BLaER1 (cell line): Measurements from ENCODE around the gene CD180.
"Not testable (repeated sequence)": the region's sequence is repeated elsewhere in the genome, so short reads cannot be mapped to it uniquely, and the experiment has no call there.

ENCODE experiments used
- H3K27ac ChIP-seq: shearing (Covaris generic); formaldehyde crosslinking; 2 replicates; pipeline ENCODE4 v1.8.1; 2022
- H3K27me3 ChIP-seq: shearing (Covaris generic); formaldehyde crosslinking; 2 replicates; pipeline ENCODE4 v1.8.1; 2022
- H3K36me3 ChIP-seq: shearing (Covaris generic); formaldehyde crosslinking; 2 replicates; pipeline ENCODE4 v1.8.1; 2022
- H3K4me1 ChIP-seq: shearing (Covaris generic); formaldehyde crosslinking; 2 replicates; pipeline ENCODE4 v1.8.1; 2022
- H3K4me2 ChIP-seq: shearing (Covaris generic); formaldehyde crosslinking; 2 replicates; pipeline ENCODE4 v1.8.1; 2022
- H3K4me3 ChIP-seq: shearing (Covaris generic); formaldehyde crosslinking; 2 replicates; pipeline ENCODE4 v1.8.1; 2022
- H3K9ac ChIP-seq: shearing (Covaris generic); formaldehyde crosslinking; 2 replicates; pipeline ENCODE4 v1.8.1; 2022
- H3K9me3 ChIP-seq: shearing (Covaris generic); formaldehyde crosslinking; 2 replicates; pipeline ENCODE4 v1.8.1; 2022
- H4K20me1 ChIP-seq: shearing (Covaris generic); formaldehyde crosslinking; 2 replicates; pipeline ENCODE4 v1.8.1; 2022
- Cebpa-rat ChIP-seq: shearing (Covaris generic); IDR thresholded peaks from 2 replicates; pipeline ENCODE4 v1.8.1; 2022

CD180 gene

GRCh38 chr5:67181648-67182221, 14.9 kb downstream of the CD180 start:
- H3K4me1 ChIP-seq: no peaks in the 10 kb centered on the region
- peaks cover 25% of the 10 kb centered on the region for H3K9me3 ChIP-seq
- H3K9ac ChIP-seq: no peak overlapping the region
- no peak overlapping the region for H3K4me3 ChIP-seq
- TF ChIP-seq Cebpa-rat: no peak
- no peaks in the 10 kb centered on the region for H3K27me3 ChIP-seq
- H3K4me2 ChIP-seq: no peak overlapping the region
- peaks cover 23% of the 10 kb centered on the region; the same call in 1 of the 2 replicates for H3K36me3 ChIP-seq
- no peak overlapping the region for H3K27ac ChIP-seq
- no peaks in the 10 kb centered on the region for H4K20me1 ChIP-seq

- no peaks in the 10 kb centered on the region for H3K27me3 ChIP-seq
- H3K27ac ChIP-seq: no peak overlapping the region
- H3K9me3 ChIP-seq: peaks cover 36% of the 10 kb centered on the region
- peaks cover 23% of the 10 kb centered on the region; the same call in 1 of the 2 replicates for H3K36me3 ChIP-seq
- H3K4me3 ChIP-seq: no peak overlapping the region
- no peak overlapping the region for H3K4me2 ChIP-seq
- no peak overlapping the region for H3K9ac ChIP-seq
- no peaks in the 10 kb centered on the region for H3K4me1 ChIP-seq
- no peak for TF ChIP-seq Cebpa-rat
- no peaks in the 10 kb centered on the region for H4K20me1 ChIP-seq
These were observed 16.8 kb downstream of the CD180 start for GRCh38 chr5:67179697-67180361.

GRCh38 chr5:67178966-67179365, 17.6 kb downstream of the CD180 start:
- no peak overlapping the region for H3K9ac ChIP-seq
- H3K36me3 ChIP-seq: peaks cover 20% of the 10 kb centered on the region; the same call in 1 of the 2 replicates
- no peak overlapping the region for H3K27ac ChIP-seq
- H3K4me1 ChIP-seq: no peaks in the 10 kb centered on the region
- H3K4me3 ChIP-seq: no peak overlapping the region
- H4K20me1 ChIP-seq: no peaks in the 10 kb centered on the region
- peaks cover 36% of the 10 kb centered on the region for H3K9me3 ChIP-seq
- no peak for TF ChIP-seq Cebpa-rat
- H3K27me3 ChIP-seq: no peaks in the 10 kb centered on the region
- no peak overlapping the region for H3K4me2 ChIP-seq

- peaks cover 11% of the 10 kb centered on the region; the same call in 1 of the 2 replicates for H3K36me3 ChIP-seq
- H3K4me2 ChIP-seq: no peak overlapping the region
- no peak overlapping the region for H3K9ac ChIP-seq
- H4K20me1 ChIP-seq: no peaks in the 10 kb centered on the region
- no peaks in the 10 kb centered on the region for H3K4me1 ChIP-seq
- no peak overlapping the region for H3K4me3 ChIP-seq
- TF ChIP-seq Cebpa-rat: no peak
- H3K9me3 ChIP-seq: peaks cover 36% of the 10 kb centered on the region
- no peak overlapping the region for H3K27ac ChIP-seq
- H3K27me3 ChIP-seq: no peaks in the 10 kb centered on the region
These were observed 18.5 kb downstream of the CD180 start for GRCh38 chr5:67178085-67178484.

- H3K4me3 ChIP-seq: no peak overlapping the region
- H3K27ac ChIP-seq: no peak overlapping the region
- H4K20me1 ChIP-seq: no peaks in the 10 kb centered on the region
- peaks cover 4% of the 10 kb centered on the region; the same call in 1 of the 2 replicates for H3K36me3 ChIP-seq
- H3K9ac ChIP-seq: no peak overlapping the region
- H3K4me1 ChIP-seq: no peaks in the 10 kb centered on the region
- no peak for TF ChIP-seq Cebpa-rat
- H3K27me3 ChIP-seq: no peaks in the 10 kb centered on the region
- no peak overlapping the region for H3K4me2 ChIP-seq
- peaks cover 36% of the 10 kb centered on the region for H3K9me3 ChIP-seq
These were observed 19.7 kb downstream of the CD180 start for GRCh38 chr5:67176936-67177335.

GRCh38 chr5:67173959-67174358, 22.6 kb downstream of the CD180 start:
- Histone ChIP-seq H3K27ac (no peak overlapping the region), H3K4me2 (no peak overlapping the region), H4K20me1 (no peaks in the 10 kb centered on the region), H3K9me3 (peaks cover 33% of the 10 kb centered on the region), H3K9ac (no peak overlapping the region), H3K4me1 (no peaks in the 10 kb centered on the region), H3K4me3 (no peak overlapping the region), H3K27me3 (no peaks in the 10 kb centered on the region), H3K36me3 (no peaks in the 10 kb centered on the region)
- no peak for TF ChIP-seq Cebpa-rat

- H3K27me3 ChIP-seq, H3K4me3 ChIP-seq, H3K4me1 ChIP-seq: not testable (repeated sequence)
These were observed 23.2 kb downstream of the CD180 start for GRCh38 chr5:67173351-67173750.

GRCh38 chr5:67170767-67171166, 25.8 kb downstream of the CD180 start:
- peaks cover 12% of the 10 kb centered on the region for H3K36me3 ChIP-seq
- H3K4me1 ChIP-seq: no peaks in the 10 kb centered on the region
- no peak overlapping the region for H3K9ac ChIP-seq
- no peaks in the 10 kb centered on the region for H3K27me3 ChIP-seq
- H3K4me2 ChIP-seq: no peak overlapping the region
- no peak overlapping the region for H3K27ac ChIP-seq
- H3K9me3 ChIP-seq: peaks cover 4% of the 10 kb centered on the region
- H4K20me1 ChIP-seq: no peaks in the 10 kb centered on the region
- TF ChIP-seq Cebpa-rat: no peak
- no peak overlapping the region for H3K4me3 ChIP-seq

More at GRCh38 chr5:67173351-67173750, 23.2 kb downstream of the CD180 start:
- not testable (repeated sequence) for H3K36me3 ChIP-seq, H3K9ac ChIP-seq, H3K4me2 ChIP-seq, H3K27ac ChIP-seq, H4K20me1 ChIP-seq
- peaks cover 27% of the 10 kb centered on the region for H3K9me3 ChIP-seq

GRCh38 chr5:67168069-67168468, 28.5 kb downstream of the CD180 start:
- no peaks in the 10 kb centered on the region for H3K4me1 ChIP-seq
- no peak overlapping the region for H3K4me2 ChIP-seq
- H3K4me3 ChIP-seq: no peak overlapping the region
- TF ChIP-seq Cebpa-rat: no peak
- H3K27ac ChIP-seq: no peak overlapping the region
- peaks cover 39% of the 10 kb centered on the region for H3K36me3 ChIP-seq
- H3K27me3 ChIP-seq: no peaks in the 10 kb centered on the region
- H4K20me1 ChIP-seq: no peaks in the 10 kb centered on the region
- H3K9me3 ChIP-seq: peaks cover 14% of the 10 kb centered on the region
- H3K9ac ChIP-seq: no peak overlapping the region

- Histone ChIP-seq H3K36me3 (peaks cover 48% of the 10 kb centered on the region), H3K4me3 (no peak overlapping the region), H3K9ac (no peak overlapping the region), H3K4me1 (no peaks in the 10 kb centered on the region), H3K27me3 (no peaks in the 10 kb centered on the region), H3K4me2 (no peak overlapping the region), H3K27ac (no peak overlapping the region), H3K9me3 (peaks cover 16% of the 10 kb centered on the region), H4K20me1 (no peaks in the 10 kb centered on the region)
- TF ChIP-seq Cebpa-rat: no peak
These were observed 29.9 kb downstream of the CD180 start for GRCh38 chr5:67166460-67167285.
